HepG2 (cell line): ENCODE measurements around the gene SMAD7. TPM values are rescaled to one million over a fixed set of nuclear protein-coding genes. Genes with fewer than 3 reads are reported as not detected.

Source experiments
- ATAC-seq: fragments of 200-7000 bp; cut with Tn5 transposase; 3 replicates; pipeline ENCODE4 v1.9.1; 2020; ENCODE audit warnings: mild to moderate bottlenecking, moderate library complexity
- BruUV-seq: library from RNA; stranded (reverse); fragments of 400-500 nt; replicated peaks from 2 replicates; lab custom pipeline; 2021; lab: Mats Ljungman, UMichigan
- CTCF ChIA-PET: fragments of 300-600 bp; formaldehyde crosslinking; extraction: SDS; loops from one replicate; lab custom pipeline; 2021; ENCODE audit warnings: low total read pairs, inconsistent platforms, low intra/inter-chr PET ratio; lab: Yijun Ruan, JAX
- POLR2A ChIA-PET: fragments of 350-600 bp; sonication (Branson Sonifier 250); formaldehyde crosslinking; loops from one replicate; lab custom pipeline; 2020; ENCODE audit warnings: antibody characterized with exemption, inconsistent platforms; lab: Yijun Ruan, JAX
- DNase-seq: peaks from one replicate; pipeline ENCODE4 v3.0.0-alpha.2; 2015; ENCODE audit warnings: low spot score
- FAIRE-seq: peaks from 3 replicates; lab custom pipeline; 2011; peaks lifted over from hg19 to GRCh38; lab: Jason Lieb, UNC
- H2AFZ ChIP-seq: one replicate; pipeline ENCODE4 v1.6.1; 2011; ENCODE audit warnings: low read length, inconsistent platforms
- H3K27ac ChIP-seq: fragments of 300-600 bp; 3 replicates; pipeline ENCODE4 v1.8.0; 2011; ENCODE audit warnings: mixed run types, mild to moderate bottlenecking, mixed read lengths, low read length, inconsistent platforms; ENCODE audit not compliant: insufficient read depth; ENCODE audit errors: extremely low read length
- H3K27me3 ChIP-seq, 2 experiments: fragments of 200-600 bp in 1 of 2; 2 replicates in 1 of 2; 3 replicates in 1 of 2; pipeline versions ENCODE4 v1.6.0 to v1.8.0; 2011; ENCODE audit warnings: low read length in 2 of 2, mild to moderate bottlenecking in 2 of 2, moderate library complexity in 2 of 2, inconsistent platforms in 1 of 2; ENCODE audit not compliant: insufficient read depth in 2 of 2, control insufficient read depth in 1 of 2
- H3K36me3 ChIP-seq, 2 experiments: fragments of 200-600 bp in 1 of 2; replicated peaks in 1 of 2; 2 replicates in 1 of 2; 3 replicates in 1 of 2; pipeline versions ENCODE4 v1.5.1 to v1.8.0; 2011; ENCODE audit warnings: low read length in 2 of 2, inconsistent platforms in 1 of 2; ENCODE audit not compliant: insufficient read depth in 2 of 2, control insufficient read depth in 1 of 2
- H3K4me1 ChIP-seq: 2 replicates; pipeline ENCODE4 v1.5.1; 2012; ENCODE audit warnings: low read length, inconsistent platforms; ENCODE audit not compliant: insufficient read depth
- H3K4me2 ChIP-seq: 2 replicates; pipeline ENCODE4 v1.6.0; 2011; ENCODE audit warnings: low read depth, low read length, inconsistent platforms
- H3K4me3 ChIP-seq, 3 experiments: fragments of 200-600 bp in 1 of 3; sonication (generic), shearing (Covaris generic) in 1 of 3; replicated peaks in 1 of 3; 2 replicates each; pipeline ENCODE4 v1.5.1; 2011 to 2016; ENCODE audit warnings: low read length in 3 of 3, inconsistent platforms in 2 of 3, low read depth in 2 of 3, mild to moderate bottlenecking in 2 of 3, control low read depth in 1 of 3, mixed read lengths in 1 of 3; ENCODE audit not compliant: insufficient read depth in 1 of 3
- H3K79me2 ChIP-seq: one replicate; pipeline ENCODE4 v1.6.1; 2011; ENCODE audit warnings: low read length, inconsistent platforms; ENCODE audit not compliant: insufficient read depth
- H3K9ac ChIP-seq: 2 replicates; pipeline ENCODE4 v1.6.0; 2011; ENCODE audit warnings: mild to moderate bottlenecking, low read depth, low read length, inconsistent platforms; ENCODE audit not compliant: insufficient read depth
- H3K9me3 ChIP-seq: 2 replicates; pipeline ENCODE4 v1.5.1; 2012; ENCODE audit warnings: mild to moderate bottlenecking, low read length
- H4K20me1 ChIP-seq: 2 replicates; pipeline ENCODE4 v1.6.0; 2011; ENCODE audit warnings: inconsistent platforms, mild to moderate bottlenecking, low read length, moderate library complexity; ENCODE audit not compliant: insufficient read depth
- FOSL2 ChIP-seq: sonication (generic); formaldehyde crosslinking; IDR thresholded peaks from 2 replicates; pipeline ENCODE4 v1.4.0; 2020; ENCODE audit warnings: missing genetic modification reagents
- ZFP36L1 ChIP-seq: sonication (generic); formaldehyde crosslinking; IDR thresholded peaks from 2 replicates; pipeline ENCODE4 v1.8.0; 2022; ENCODE audit warnings: mild to moderate bottlenecking, missing genetic modification reagents, moderate library complexity
- WGBS: methylation state at CpG from one replicate; pipeline ENCODE4 v1.1.6; 2017; ENCODE audit warnings: low lambda C conversion rate; 5-methylcytosine and 5-hydroxymethylcytosine counted together
- in situ Hi-C: cut with HindIII; loops from 2 replicates; pipeline ENCODE4 v1.10.0; 2017; ENCODE audit warnings: low pct_unique_long_range_greater_than_20kb; ENCODE audit not compliant: extremely low pct_ligation_motif_present
- intact Hi-C: fragments of 100-400 bp; cut with micrococcal nuclease; formaldehyde crosslinking; loops from one replicate; pipeline ENCODE4 v1.10.0; 2022; ENCODE audit not compliant: unreplicated experiment
- polyA plus RNA-seq, 8 experiments: library from polyadenylated mRNA; depleted of rRNA in 3 of 8; stranded (reverse) in 7 of 8; unstranded in 1 of 8; fragments of >200 nt; fragmentation: Illumina TruSeq in 4 of 8; extraction: Trizol in 4 of 8; gene quantifications; 2 replicates each; pipeline versions ENCODE4 v1.2.1 to v1.2.3, GENCODE V29; 2011 to 2016; ENCODE audit warnings: low read depth in 4 of 8, missing spikeins in 1 of 8, mixed read lengths in 1 of 8; ENCODE audit not compliant: insufficient read depth in 1 of 8
- total RNA-seq, 5 experiments: library from RNA; depleted of rRNA; stranded (reverse); fragments of >200 nt; fragmentation: Illumina TruSeq; extraction: Trizol; gene quantifications; 2 replicates each; pipeline ENCODE4 v1.2.3, GENCODE V29; 2016; ENCODE audit warnings: low read depth in 1 of 5
- TF ChIP-seq, protein P1 (sequence below): sonication (generic); formaldehyde crosslinking; IDR thresholded peaks from 2 replicates; pipeline ENCODE4 v1.4.0; 2020; ENCODE audit warnings: missing genetic modification reagents, borderline replicate concordance

The SMAD7 gene
- total and polyA plus RNA-seq, 2 of the 13 experiments (the other 11 are each of a cell fraction or from before 2014, with no cell fraction given): 17.4 to 24.7 TPM

DNA sequence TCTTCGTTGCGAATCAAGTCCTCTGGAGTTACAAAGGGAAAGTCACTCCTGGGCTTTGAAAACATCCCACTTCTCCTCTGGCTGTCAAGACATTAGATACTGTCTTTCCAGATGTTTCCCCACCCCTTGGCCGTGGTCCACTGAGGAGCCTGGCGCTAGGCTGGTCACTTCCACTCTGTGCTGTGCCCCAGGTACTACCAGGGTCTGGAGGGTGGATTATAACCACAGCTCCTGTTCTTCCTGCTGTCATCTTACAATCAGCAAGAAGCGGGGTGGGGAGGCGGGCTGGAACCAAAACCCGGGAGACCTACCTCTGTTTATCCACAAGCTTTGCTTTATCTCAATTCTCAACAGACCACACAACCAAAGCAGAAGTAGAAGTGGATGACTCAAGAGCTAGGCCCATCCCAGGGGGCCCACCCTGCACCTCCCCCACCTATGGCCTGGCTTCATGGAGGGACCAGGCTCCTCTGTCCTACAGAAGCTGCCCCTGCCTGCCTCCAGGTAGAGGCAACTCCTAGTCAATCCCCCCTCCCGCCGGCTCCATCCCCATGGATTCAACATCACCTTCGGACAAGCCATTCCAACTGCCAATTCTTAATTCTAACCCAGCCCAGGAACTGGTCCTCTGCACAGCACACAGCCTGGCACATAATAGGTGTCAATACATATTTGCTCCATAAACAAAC is 17.8 kb downstream of the SMAD7 start:
- H3K9me3 ChIP-seq: no peaks in the 10 kb centered on the region
- H2AFZ ChIP-seq: no peak overlapping the region
- H3K36me3 ChIP-seq: peaks cover 6 to 35% of the 10 kb centered on the region in 2 experiments
- peaks cover 97% of the 10 kb centered on the region for H3K4me1 ChIP-seq
- TF ChIP-seq, protein P1, sequence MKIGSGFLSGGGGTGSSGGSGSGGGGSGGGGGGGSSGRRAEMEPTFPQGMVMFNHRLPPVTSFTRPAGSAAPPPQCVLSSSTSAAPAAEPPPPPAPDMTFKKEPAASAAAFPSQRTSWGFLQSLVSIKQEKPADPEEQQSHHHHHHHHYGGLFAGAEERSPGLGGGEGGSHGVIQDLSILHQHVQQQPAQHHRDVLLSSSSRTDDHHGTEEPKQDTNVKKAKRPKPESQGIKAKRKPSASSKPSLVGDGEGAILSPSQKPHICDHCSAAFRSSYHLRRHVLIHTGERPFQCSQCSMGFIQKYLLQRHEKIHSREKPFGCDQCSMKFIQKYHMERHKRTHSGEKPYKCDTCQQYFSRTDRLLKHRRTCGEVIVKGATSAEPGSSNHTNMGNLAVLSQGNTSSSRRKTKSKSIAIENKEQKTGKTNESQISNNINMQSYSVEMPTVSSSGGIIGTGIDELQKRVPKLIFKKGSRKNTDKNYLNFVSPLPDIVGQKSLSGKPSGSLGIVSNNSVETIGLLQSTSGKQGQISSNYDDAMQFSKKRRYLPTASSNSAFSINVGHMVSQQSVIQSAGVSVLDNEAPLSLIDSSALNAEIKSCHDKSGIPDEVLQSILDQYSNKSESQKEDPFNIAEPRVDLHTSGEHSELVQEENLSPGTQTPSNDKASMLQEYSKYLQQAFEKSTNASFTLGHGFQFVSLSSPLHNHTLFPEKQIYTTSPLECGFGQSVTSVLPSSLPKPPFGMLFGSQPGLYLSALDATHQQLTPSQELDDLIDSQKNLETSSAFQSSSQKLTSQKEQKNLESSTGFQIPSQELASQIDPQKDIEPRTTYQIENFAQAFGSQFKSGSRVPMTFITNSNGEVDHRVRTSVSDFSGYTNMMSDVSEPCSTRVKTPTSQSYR (CRISPR knock-in tag): peak; percentile 44; the same call in 1 of the 2 replicates
- no peak for TF ChIP-seq ZFP36L1
- 0 out of 2 replicates have a peak, but pooled peaks have one; percentile 10 for TF ChIP-seq FOSL2 (CRISPR knock-in tag)
- ATAC-seq (no peak), DNase-seq (no peak), FAIRE-seq (no peak)
- CTCF ChIA-PET: no interaction called here
- in situ Hi-C loops (no loop called here), intact Hi-C loops (no loop called here)
- H3K27ac ChIP-seq: peak overlapping the region; percentile 89
- POLR2A ChIA-PET: interaction anchor here (1.2 to 5.2 kb wide), 3 partner anchors 14 to 31 kb away, joined by 3 to 79 read pairs (median 17); no protein-coding TSS in a partner anchor
- BruUV-seq: no TSS peak
- peaks cover 92% of the 10 kb centered on the region for H3K79me2 ChIP-seq
- peak overlapping the region; percentile 33; the same call in 1 of the 2 replicates for H3K9ac ChIP-seq
- no peak overlapping the region; a peak in 1 of 6 replicates for H3K4me3 ChIP-seq
- peaks cover 62% of the 10 kb centered on the region for H4K20me1 ChIP-seq
- WGBS: 80% methylated on average over 10 of the region's 10 CpGs
- peak overlapping the region; percentile 20; the same call in 1 of the 2 replicates for H3K4me2 ChIP-seq
- no peaks in the 10 kb centered on the region for H3K27me3 ChIP-seq
